GM18519 (cell line): ENCODE results near the gene FOLR2.
"Not testable (repeated sequence)": the region's sequence is repeated elsewhere in the genome, so short reads cannot be mapped to it uniquely, and the experiment has no call there.

Source experiments
- ATAC-seq: cut with Tn5 transposase; IDR thresholded peaks from one replicate; pipeline ENCODE4 v1.9.1; 2021; ENCODE audit warnings: mild to moderate bottlenecking, moderate library complexity; ENCODE audit not compliant: unreplicated experiment, low FRiP score

FOLR2 gene

GRCh38 chr11:72216638-72217037, at the start of gene FOLR2:
FOLR2 (plus strand) TSS chr11:72216794; CDS start chr11:72218585, 1,791 bp downstream.
- ATAC-seq = no peak

DNA sequence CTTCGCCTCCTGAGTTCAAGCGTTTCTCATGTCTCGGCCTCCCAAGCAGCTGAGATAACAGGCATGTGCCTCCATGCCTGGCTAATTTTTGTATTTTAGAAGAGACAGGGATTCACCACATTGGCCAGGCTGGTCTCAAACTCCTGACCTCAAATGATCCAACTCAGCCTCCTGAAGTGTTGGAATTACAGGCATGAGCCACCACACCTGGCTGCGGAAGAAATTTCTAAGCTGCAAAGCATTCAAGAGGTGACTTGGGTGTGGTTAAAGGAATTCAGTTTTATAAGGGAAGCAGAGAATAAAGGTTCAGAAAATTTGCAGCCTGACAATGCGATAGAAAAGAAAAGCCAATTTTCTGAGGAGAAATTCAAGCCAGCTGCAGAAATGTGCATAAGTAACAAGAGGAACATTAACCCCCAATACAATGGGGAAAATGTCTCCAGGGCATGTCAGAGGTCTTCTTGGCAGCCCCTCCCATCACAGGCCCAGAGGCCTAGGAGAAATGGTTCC, 47.5 kb upstream of the FOLR2 start:
- ATAC-seq = not testable (repeated sequence)

DNA sequence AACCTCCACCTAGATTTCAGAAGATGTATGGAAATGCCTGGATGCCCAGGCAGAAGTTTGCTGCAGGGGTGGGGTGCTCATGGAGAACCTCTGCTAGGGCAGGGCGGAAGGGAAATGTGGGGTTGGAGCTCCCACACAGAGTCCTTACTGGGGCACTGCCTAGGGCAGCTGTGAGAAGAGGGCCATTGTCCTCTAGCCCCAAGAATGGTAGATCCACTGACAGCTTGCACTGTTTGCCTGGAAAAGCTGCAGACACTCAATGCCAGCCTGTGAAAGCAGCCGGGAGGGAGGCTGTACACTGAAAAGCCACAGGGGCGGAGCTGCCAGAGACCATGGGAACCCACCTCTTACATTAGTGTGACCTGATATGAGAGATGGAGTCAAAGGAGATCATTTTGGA, 46.8 kb upstream of the FOLR2 start:
- not testable (repeated sequence) for ATAC-seq

GRCh38 chr11:72172043-72172442, 44.6 kb upstream of the FOLR2 start:
- ATAC-seq = not testable (repeated sequence)

DNA sequence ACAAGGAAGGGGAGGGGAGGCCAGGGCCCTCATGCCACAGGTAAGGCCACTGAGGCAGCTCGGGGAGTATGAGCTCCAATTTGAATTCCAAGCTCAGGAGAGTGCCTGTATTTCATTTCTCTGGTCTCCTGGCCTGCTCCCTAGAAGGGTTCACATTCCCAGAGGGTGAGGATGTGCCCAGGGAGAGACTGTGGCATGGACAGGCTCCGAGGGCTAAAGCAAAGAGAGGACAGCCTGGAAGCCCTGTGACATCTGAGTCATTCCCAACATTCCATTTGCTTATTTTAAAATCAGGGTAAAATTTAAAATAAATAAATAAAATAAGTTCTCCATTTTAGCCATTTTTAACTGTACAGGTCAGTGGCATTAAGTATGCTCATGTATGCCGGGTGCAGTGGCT, 43.3 kb upstream of the FOLR2 start:
- ATAC-seq = no peak

- ATAC-seq = no peak
These were observed 42.1 kb upstream of the FOLR2 start for GRCh38 chr11:72174302-72175070.

GRCh38 chr11:72177656-72178055, 38.9 kb upstream of the FOLR2 start:
- ATAC-seq = no peak

- ATAC-seq = no peak
These were observed 37.4 kb upstream of the FOLR2 start for GRCh38 chr11:72179049-72179803.

DNA sequence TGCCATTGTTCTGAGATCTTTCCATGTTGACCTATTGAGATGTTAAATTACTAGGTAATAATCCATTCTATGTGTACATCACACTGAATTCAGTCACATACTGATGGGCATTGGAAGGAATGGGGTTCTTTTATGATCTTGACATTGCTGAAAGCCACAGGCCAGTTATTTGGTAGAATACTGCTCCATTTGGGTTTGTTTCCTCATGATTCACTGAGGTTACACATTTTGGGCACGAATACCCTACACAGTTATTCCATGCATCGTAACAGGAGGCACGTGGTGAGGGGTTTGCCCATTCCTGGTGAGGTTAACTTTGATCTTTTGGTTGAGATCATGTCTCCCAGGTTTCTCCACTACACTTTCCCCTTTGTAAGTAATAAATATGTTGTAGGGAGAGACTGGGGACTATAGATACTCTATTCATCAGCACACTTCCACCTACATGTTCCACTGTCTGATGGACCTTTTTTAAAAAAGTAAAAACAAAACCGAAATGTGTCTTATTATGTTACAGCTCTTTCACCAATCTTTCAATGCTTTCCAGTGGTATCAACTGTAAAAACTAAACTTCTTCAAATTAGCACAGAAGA, 36.7 kb upstream of the FOLR2 start:
- ATAC-seq = no peak

- not testable (repeated sequence) for ATAC-seq
These were observed 35.6 kb upstream of the FOLR2 start for GRCh38 chr11:72180892-72181552.

DNA sequence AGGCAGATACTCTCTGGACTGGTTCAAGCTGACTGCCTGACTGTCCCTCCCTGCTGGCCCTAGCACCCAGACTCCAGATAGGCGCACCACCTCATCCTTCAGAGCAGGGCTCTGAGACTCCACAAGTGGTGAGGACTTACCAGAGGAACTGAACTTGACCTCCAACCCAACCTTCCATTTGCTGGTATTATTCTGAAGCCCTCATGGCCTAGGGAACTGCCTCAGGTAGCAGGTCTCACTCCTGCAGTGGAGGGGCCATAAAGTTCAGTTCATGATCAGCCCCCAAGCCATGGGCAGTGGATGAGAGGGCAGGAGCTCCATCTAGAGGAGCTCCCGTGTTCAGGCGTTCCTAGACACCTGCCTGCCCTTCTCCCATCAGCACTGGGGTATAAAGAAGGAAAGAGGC, 35.0 kb upstream of the FOLR2 start:
- ATAC-seq = not testable (repeated sequence)

DNA sequence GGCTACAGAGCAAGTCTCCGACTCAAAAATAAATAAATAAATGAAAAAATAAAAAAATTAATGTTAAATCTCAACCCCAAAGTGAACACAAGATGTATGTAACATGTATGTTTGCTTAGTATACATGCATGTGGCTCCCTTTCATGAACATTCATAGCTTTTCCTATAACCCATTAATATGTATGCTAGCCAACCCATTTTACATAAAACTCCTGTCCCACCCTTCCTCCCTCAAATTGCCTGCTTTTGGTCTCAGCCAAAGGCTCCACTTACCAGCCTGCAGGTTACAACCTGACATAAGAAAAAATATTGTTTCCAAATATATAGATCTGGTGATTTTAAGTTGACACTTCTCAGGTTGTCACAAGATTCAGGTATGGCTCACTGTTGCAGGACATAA, 28.3 kb upstream of the FOLR2 start:
- ATAC-seq = no peak

GRCh38 chr11:72189455-72190250, 26.9 kb upstream of the FOLR2 start:
- no peak for ATAC-seq

- no peak for ATAC-seq
These were observed 25.9 kb upstream of the FOLR2 start for GRCh38 chr11:72190631-72191071.

DNA sequence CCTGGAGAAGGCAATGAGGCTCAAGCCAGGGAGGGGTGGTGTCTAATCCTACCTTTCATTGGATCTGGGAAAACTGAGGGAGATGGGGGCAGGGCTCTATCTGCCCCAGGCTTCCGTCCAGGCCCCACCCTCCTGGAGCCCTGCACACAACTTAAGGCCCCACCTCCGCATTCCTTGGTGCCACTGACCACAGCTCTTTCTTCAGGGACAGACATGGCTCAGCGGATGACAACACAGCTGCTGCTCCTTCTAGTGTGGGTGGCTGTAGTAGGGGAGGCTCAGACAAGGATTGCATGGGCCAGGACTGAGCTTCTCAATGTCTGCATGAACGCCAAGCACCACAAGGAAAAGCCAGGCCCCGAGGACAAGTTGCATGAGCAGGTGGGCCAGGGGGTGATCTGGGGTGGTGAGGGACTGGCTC, 24.6 kb upstream of the FOLR2 start, which contains the start of gene FOLR1:
FOLR1 (plus strand) TSS at position 180 of the 421 bp plus-strand sequence; CDS start at position 214, 34 bp downstream.
- ATAC-seq = no peak

GRCh38 chr11:72195518-72196270, 20.9 kb upstream of the FOLR2 start:
- no peak for ATAC-seq

GRCh38 chr11:72201445-72201844, 15.1 kb upstream of the FOLR2 start:
- not testable (repeated sequence) for ATAC-seq

- no peak for ATAC-seq
These were observed 14.0 kb upstream of the FOLR2 start for GRCh38 chr11:72202571-72202970.

DNA sequence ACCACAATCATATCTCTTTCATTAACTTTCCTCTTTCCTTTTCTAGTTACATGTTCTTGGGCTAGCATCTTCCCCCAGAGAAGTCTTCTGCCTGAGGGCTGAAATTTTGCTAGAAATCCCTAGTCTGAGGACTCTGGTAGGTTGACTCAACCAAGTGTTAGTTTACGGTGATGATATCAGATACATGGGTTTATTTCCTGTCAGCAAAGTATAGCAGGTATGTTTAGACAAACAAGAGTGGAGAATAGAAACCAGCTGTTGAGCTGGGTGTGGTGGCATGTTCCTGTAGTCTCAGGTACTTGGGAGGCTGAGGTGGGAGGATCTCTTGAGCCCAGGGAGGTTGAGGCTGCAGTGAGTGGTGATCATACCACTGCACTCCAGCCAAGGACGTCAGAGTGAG, 13.4 kb upstream of the FOLR2 start:
- no peak for ATAC-seq
